B cell (primary cell): Measurements from ENCODE around the gene TEKT3. TPM values are rescaled to one million over a fixed set of nuclear protein-coding genes. Genes with fewer than 3 reads are reported as not detected.

Experiments
- ATAC-seq: fragments of 200-7000 bp; cut with Tn5 transposase; one replicate; pipeline ENCODE4 v1.10.0; 2021; ENCODE audit warnings: low read depth, mild to moderate bottlenecking, moderate number of reproducible peaks, moderate library complexity
- CTCF ChIA-PET: fragments of 350-600 bp; sonication (Branson Sonifier 250); formaldehyde crosslinking; loops from one replicate; lab custom pipeline; 2021; ENCODE audit warnings: antibody characterized with exemption, inconsistent platforms; lab: Charles Lee
- POLR2A ChIA-PET: fragments of 350-600 bp; sonication (Branson Sonifier 250); formaldehyde crosslinking; loops from one replicate; lab custom pipeline; 2021; ENCODE audit warnings: antibody characterized with exemption; lab: Charles Lee
- DNase-seq: peaks from one replicate; pipeline ENCODE4 v3.0.0; 2013
- H2AFZ ChIP-seq: 2 replicates; pipeline ENCODE4 v1.6.1; 2012; ENCODE audit warnings: mild to moderate bottlenecking, low read depth, low read length; ENCODE audit not compliant: insufficient read depth, poor library complexity, severe bottlenecking
- H3K27ac ChIP-seq, 2 donors: 1 replicate in 1 of 2; 2 replicates in 1 of 2; pipeline ENCODE4 v1.5.1; 2012 to 2013; ENCODE audit warnings: low read length in 2 of 2, mild to moderate bottlenecking in 2 of 2, moderate library complexity in 1 of 2
- H3K27me3 ChIP-seq, 4 experiments: fragments of 200-600 bp in 1 of 4; sonication (generic) in 1 of 4; replicated peaks in 1 of 4; 1 replicate in 2 of 4; 2 replicates in 2 of 4; pipeline versions ENCODE4 v1.6.1 to v1.7.0; 2013 to 2016; ENCODE audit warnings: low read length in 3 of 4, mild to moderate bottlenecking in 2 of 4, mixed read lengths in 1 of 4, moderate library complexity in 1 of 4; ENCODE audit not compliant: insufficient read depth in 4 of 4, control insufficient read depth in 3 of 4; ENCODE audit errors: control extremely low read depth in 1 of 4
- H3K36me3 ChIP-seq, 2 experiments: replicated peaks in 1 of 2; 1 replicate in 1 of 2; 2 replicates in 1 of 2; pipeline versions ENCODE4 v1.6.1 to v1.7.1; 2013; ENCODE audit warnings: low read length in 1 of 2; ENCODE audit not compliant: insufficient read depth in 2 of 2, control insufficient read depth in 1 of 2; ENCODE audit errors: control extremely low read depth in 1 of 2, extremely low read depth in 1 of 2
- H3K4me1 ChIP-seq, 2 donors: fragments of 200-600 bp in 1 of 2; sonication (generic) in 1 of 2; 1 replicate in 1 of 2; 2 replicates in 1 of 2; pipeline versions ENCODE4 v1.5.1 to v1.6.1; 2013 to 2017; ENCODE audit warnings: low read length in 2 of 2; ENCODE audit not compliant: control insufficient read depth in 2 of 2, insufficient read depth in 2 of 2
- H3K4me2 ChIP-seq: replicated peaks from 2 replicates; pipeline ENCODE3; 2012; ENCODE audit warnings: mild to moderate bottlenecking, low read depth, low read length; ENCODE audit not compliant: poor library complexity, severe bottlenecking
- H3K4me3 ChIP-seq, 5 experiments: fragments of 200-600 bp in 1 of 5; sonication (generic) in 1 of 5; 1 replicate in 3 of 5; 2 replicates in 2 of 5; pipeline versions ENCODE4 v1.5.1 to v1.7.0; 2011 to 2016; ENCODE audit warnings: low read length in 4 of 5, mild to moderate bottlenecking in 4 of 5, low read depth in 2 of 5, control low read depth in 1 of 5, moderate library complexity in 1 of 5; ENCODE audit not compliant: insufficient read depth in 1 of 5; ENCODE audit errors: control extremely low read depth in 1 of 5, extremely low read depth in 1 of 5
- H3K79me2 ChIP-seq: fragments of 200-600 bp; sonication (generic); one replicate; pipeline ENCODE4 v1.6.0; 2016; ENCODE audit warnings: low read length; ENCODE audit not compliant: control insufficient read depth, insufficient read depth
- H3K9ac ChIP-seq: fragments of 200-600 bp; sonication (generic); 2 replicates; pipeline ENCODE4 v1.6.1; 2017; ENCODE audit warnings: mild to moderate bottlenecking, low read length, moderate library complexity
- H3K9me3 ChIP-seq, 3 donors: one replicate each; pipeline versions ENCODE4 v1.6.1 to v1.7.1; 2013; ENCODE audit warnings: low read length in 2 of 3; ENCODE audit not compliant: control insufficient read depth in 2 of 3, insufficient read depth in 1 of 3; ENCODE audit errors: control extremely low read depth in 1 of 3
- H4K20me1 ChIP-seq: 2 replicates; pipeline ENCODE4 v1.6.0; 2012; ENCODE audit warnings: mild to moderate bottlenecking, low read length; ENCODE audit not compliant: insufficient read depth, control insufficient read depth, poor library complexity, severe bottlenecking
- H3K27ac Mint-ChIP-seq: one replicate; pipeline ENCODE4 v1.8.0; 2021; ENCODE audit warnings: mixed read lengths
- H3K27me3 Mint-ChIP-seq: one replicate; pipeline ENCODE4 v1.8.0; 2021; ENCODE audit warnings: mixed read lengths
- H3K4me1 Mint-ChIP-seq: one replicate; pipeline ENCODE4 v1.8.0; 2021; ENCODE audit warnings: mixed read lengths
- H3K4me3 Mint-ChIP-seq: one replicate; pipeline ENCODE4 v1.8.0; 2021; ENCODE audit warnings: mixed read lengths
- H3K9me3 Mint-ChIP-seq: one replicate; pipeline ENCODE4 v1.8.0; 2022; ENCODE audit warnings: mixed read lengths; ENCODE audit not compliant: insufficient read depth
- EZH2 ChIP-seq: IDR thresholded peaks from 2 replicates; pipeline ENCODE4 v1.6.1; 2012; ENCODE audit warnings: borderline replicate concordance, low read depth, mild to moderate bottlenecking, moderate library complexity, low read length; ENCODE audit not compliant: insufficient read depth, poor library complexity, severe bottlenecking
- WGBS: methylation state at CpG from one replicate; pipeline ENCODE4 v1.1.5; 2013; ENCODE audit warnings: missing lambda C conversion rate; ENCODE audit not compliant: insufficient coverage; 5-methylcytosine and 5-hydroxymethylcytosine counted together
- intact Hi-C: fragments of 100-400 bp; cut with micrococcal nuclease; formaldehyde crosslinking; loops from one replicate; pipeline ENCODE4 v1.10.0; 2022
- polyA plus RNA-seq: library from polyadenylated mRNA; depleted of rRNA; stranded (reverse); fragments of >200 nt; gene quantifications from 2 replicates; pipeline ENCODE4 v1.2.3, GENCODE V29; 2012
- total RNA-seq, 2 donors: library from RNA; stranded (reverse); fragments of 120-200 nt in 1 of 2; gene quantifications; 1 replicate in 1 of 2; 2 replicates in 1 of 2; pipeline versions ENCODE4 v1.2.3 to v1.2.4, GENCODE V29; 2013 to 2022
- TF ChIP-seq, protein P1 (sequence below): fragments of 200-600 bp; IDR thresholded peaks from one replicate; pipeline ENCODE4 v1.8.0; 2022; ENCODE audit warnings: antibody characterized with exemption, mild to moderate bottlenecking

The TEKT3 gene
- total and polyA plus RNA-seq, 2 donors (not counting 1 experiment from before 2014, with no cell fraction given), result 0.49 to 1.8 TPM

DNA sequence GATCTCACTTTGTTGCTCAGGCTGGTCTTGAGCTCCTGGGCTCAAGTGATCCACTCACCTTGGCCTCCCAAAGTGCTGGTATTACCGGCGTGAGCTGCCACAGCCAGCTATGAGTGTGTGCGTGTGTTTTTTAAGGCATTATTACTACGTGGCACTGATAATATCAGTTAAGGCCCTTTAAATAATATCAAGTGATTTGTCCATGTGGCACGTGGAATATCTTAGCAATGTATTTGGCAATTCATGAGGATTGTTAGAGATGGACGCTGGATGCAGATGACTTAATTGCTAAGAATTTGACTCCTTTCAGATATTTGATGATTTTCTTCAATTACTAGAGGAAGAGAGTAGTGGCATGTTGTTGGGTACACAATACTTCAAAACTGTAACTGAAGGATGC is 50.8 kb downstream of the TEKT3 start:
- no peak overlapping the region for H3K4me3 Mint-ChIP-seq
- H3K4me1 Mint-ChIP-seq, result no peaks in the 10 kb centered on the region
- TF ChIP-seq EZH2, result no peak
- TF ChIP-seq, protein P1, sequence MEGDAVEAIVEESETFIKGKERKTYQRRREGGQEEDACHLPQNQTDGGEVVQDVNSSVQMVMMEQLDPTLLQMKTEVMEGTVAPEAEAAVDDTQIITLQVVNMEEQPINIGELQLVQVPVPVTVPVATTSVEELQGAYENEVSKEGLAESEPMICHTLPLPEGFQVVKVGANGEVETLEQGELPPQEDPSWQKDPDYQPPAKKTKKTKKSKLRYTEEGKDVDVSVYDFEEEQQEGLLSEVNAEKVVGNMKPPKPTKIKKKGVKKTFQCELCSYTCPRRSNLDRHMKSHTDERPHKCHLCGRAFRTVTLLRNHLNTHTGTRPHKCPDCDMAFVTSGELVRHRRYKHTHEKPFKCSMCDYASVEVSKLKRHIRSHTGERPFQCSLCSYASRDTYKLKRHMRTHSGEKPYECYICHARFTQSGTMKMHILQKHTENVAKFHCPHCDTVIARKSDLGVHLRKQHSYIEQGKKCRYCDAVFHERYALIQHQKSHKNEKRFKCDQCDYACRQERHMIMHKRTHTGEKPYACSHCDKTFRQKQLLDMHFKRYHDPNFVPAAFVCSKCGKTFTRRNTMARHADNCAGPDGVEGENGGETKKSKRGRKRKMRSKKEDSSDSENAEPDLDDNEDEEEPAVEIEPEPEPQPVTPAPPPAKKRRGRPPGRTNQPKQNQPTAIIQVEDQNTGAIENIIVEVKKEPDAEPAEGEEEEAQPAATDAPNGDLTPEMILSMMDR, result no peak
- Histone ChIP-seq H3K9me3 (peaks cover 0 to 3% (median 0%) of the 10 kb centered on the region in 3 donors), H2AFZ (no peak overlapping the region), H3K27ac (no peak overlapping the region), H3K9ac (no peak overlapping the region), H3K79me2 (no peaks in the 10 kb centered on the region), H3K4me1 (no peaks in the 10 kb centered on the region), H3K36me3 (no peaks in the 10 kb centered on the region), H4K20me1 (no peaks in the 10 kb centered on the region), H3K4me3 (no peak overlapping the region), H3K27me3 (peaks cover 0 to 5% (median 0%) of the 10 kb centered on the region in 4 experiments), H3K4me2 (no peak overlapping the region)
- DNase-seq, result no peak
- intact Hi-C loops, result no loop called here
- no peak overlapping the region for H3K27ac Mint-ChIP-seq
- POLR2A ChIA-PET, result no interaction called here
- H3K9me3 Mint-ChIP-seq, result no peaks in the 10 kb centered on the region
- ATAC-seq, result no peak
- WGBS, result 100% methylated on average over 2 of the region's 6 CpGs
- CTCF ChIA-PET, result no interaction called here
- peaks cover 20% of the 10 kb centered on the region for H3K27me3 Mint-ChIP-seq

DNA sequence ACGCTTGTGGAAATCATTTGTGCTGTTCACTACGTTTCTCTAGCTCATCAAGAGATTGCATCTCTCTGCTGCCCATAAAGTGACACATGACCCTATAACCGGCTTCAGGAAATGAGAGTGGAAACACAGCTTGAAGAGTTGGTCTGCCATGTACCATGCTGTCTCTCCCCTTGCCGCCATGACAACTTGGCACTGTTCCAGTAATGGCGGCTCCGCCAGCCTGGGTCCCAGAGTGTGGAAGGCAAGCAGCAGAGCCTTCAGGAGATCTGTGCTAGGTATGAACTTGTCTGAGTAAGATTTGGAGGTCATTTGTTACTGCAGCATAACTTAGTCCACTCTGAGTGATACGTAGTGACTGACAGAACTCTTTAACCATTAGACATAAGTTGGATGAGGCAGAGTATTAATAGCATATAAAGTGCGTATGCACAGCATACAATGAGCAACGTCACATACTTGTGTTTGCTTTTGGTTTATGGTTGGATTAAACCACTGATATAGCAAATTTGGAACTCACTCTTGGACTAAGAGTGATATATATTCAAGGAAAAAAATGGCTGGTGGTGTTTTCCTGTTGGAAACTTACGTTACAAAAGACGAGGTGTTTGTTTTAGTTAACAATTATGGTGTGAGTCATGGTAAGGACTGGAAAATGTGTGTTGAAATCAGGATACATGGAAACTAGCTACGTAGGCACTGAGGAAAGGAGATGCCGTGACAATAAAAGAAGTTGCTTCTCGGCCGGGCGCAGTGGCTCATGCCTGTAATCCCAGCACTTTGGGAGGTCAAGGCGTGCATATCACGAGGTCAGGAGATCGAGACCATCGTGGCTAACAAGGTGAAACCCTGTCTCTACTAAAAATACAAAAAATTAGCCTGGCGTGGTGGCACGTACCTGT is 51.9 kb downstream of the TEKT3 start:
- Histone ChIP-seq H3K4me2 (no peak overlapping the region), H3K4me3 (no peak overlapping the region), H3K27ac (no peak overlapping the region), H4K20me1 (no peaks in the 10 kb centered on the region), H3K79me2 (no peaks in the 10 kb centered on the region), H3K9ac (no peak overlapping the region), H3K36me3 (no peaks in the 10 kb centered on the region), H3K9me3 (peaks cover 0 to 3% (median 0%) of the 10 kb centered on the region in 3 donors), H3K4me1 (no peaks in the 10 kb centered on the region), H3K27me3 (peaks cover 0 to 5% (median 0%) of the 10 kb centered on the region in 4 experiments), H2AFZ (no peak overlapping the region)
- ATAC-seq, result no peak
- no peak for DNase-seq
- Mint-ChIP-seq H3K27ac (no peak overlapping the region), H3K4me3 (no peak overlapping the region), H3K27me3 (peaks cover 25% of the 10 kb centered on the region), H3K9me3 (no peaks in the 10 kb centered on the region), H3K4me1 (no peaks in the 10 kb centered on the region)
- CTCF ChIA-PET, result no interaction called here
- intact Hi-C loops, result no loop called here
- POLR2A ChIA-PET, result no interaction called here
- WGBS, result 87% methylated on average over 16 of the region's 22 CpGs
- TF ChIP-seq, protein P1, result no peak
- TF ChIP-seq EZH2, result no peak
